ENCODE results near the gene KRT23.

DNA sequence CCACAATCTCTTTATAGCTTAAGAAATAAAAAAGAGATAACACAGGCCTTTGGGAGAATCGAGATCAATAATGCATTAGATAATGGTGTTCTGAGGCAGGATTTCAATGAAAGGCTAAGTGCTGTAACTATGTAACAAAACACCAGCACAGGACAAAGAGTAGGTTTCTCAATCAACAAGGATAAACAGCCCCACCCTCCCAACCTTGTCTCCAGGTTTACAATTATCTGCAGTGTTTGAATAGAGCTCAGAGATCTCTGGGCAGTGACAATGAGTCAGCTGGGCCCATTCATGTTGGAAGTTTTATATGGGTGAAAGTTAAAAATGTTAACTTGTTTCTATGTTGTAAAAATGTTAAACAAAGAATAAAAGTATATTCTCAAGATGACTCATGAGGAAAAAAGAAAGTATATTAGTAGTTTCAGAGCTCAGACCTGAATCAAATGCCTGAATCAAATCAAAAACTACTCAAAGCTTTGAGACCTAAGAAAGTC is 35.4 kb downstream of the KRT23 start:
- TF ChIP-seq TAF1 (IDR thresholded peaks at IDR 0.05; ENCODE audit: borderline replicate concordance, low read depth, low read length) = no peak
- TF ChIP-seq TCF12 (IDR thresholded peaks at IDR 0.05; ENCODE audit: low read depth, low read length) = no peak
- no peak for TF ChIP-seq RAD21 (IDR thresholded peaks at IDR 0.05; ENCODE audit: insufficient read depth, low read depth, low read length)
- TF ChIP-seq SIN3A (IDR thresholded peaks at IDR 0.05; ENCODE audit: low read depth, low read length) = no peak
- TF ChIP-seq BACH1 (IDR thresholded peaks at IDR 0.05; ENCODE audit: borderline replicate concordance) = no peak
- no peak for TF ChIP-seq CHD1 (IDR thresholded peaks at IDR 0.05; ENCODE audit: low read depth, low read length)

Measured in GM12878 (cell line).